NCI-H2107 (cell line): Measurements from ENCODE around the gene VCAM1.
"Not testable (repeated sequence)": the region's sequence is repeated elsewhere in the genome, so short reads cannot be mapped to it uniquely, and the experiment has no call there.

ENCODE experiments used
- DNase-seq: peaks from one replicate; lab custom pipeline; 2025; lab: John Stamatoyannopoulos, UW

VCAM1 gene

DNA sequence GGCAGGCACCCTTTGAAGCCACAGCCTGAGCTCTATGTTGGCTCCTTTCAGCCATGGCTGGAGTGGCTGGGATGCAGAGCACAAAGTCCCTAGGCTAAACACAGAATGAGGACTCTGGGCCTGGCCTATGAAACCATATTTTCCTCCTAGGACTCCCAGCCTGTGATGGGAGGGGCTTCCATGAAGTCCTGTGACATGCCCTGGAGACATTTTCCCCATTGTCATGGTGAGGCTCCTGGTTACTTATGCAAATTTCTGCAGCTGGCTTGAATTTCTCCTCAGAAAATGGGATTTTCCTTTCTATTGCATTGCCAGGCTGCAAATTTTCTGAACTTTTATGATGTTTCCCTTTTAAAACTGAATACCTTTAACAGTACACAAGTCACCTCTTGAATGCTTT is 61.3 kb downstream of the VCAM1 start:
- DNase-seq, result no peak

DNA sequence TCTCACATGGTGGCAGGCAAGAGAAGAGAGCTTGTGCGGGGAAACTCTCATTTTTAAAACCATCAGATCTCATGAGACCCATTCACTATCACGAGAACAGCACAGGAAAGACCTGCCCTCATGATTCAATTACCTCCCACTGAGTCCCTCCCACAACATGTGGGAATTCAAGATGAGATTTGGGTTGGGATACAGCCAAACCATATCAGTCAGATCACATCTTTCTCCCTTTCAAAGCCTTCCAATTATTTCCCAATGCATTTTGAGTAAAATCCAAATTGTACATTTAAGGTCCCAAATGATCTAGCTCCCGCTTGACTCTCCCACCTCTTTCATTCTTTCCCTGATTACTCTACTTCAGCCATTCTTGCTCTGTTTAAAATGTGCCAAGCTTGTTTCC is 62.2 kb downstream of the VCAM1 start:
- DNase-seq, result not testable (repeated sequence)

DNA sequence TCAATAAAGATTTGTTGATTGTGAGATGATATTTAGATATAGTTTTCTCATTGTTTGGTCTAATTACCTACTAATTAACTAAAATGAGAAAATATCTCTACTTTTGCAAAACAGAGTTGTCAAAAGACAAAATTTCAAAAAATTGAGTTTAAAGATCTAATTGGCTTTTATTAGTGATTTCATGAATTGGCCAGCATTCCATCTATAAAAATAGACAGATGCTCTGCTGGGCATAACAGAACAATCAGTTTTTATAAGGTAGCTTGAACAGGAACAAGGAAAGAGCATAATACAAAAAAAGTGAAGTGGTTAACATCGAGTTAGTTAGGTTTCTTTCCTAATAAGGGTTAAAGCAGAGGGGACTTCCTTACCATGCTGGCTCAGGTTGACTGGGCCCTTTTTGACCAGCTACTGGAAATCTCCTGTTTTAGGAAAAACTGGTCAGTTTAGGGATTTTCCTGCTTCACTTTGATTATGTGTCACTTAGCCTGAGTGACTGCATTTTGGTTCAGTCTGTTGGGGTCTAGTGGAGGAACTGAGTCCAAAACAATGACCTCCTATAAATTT is 63.0 kb downstream of the VCAM1 start:
- no peak for DNase-seq

DNA sequence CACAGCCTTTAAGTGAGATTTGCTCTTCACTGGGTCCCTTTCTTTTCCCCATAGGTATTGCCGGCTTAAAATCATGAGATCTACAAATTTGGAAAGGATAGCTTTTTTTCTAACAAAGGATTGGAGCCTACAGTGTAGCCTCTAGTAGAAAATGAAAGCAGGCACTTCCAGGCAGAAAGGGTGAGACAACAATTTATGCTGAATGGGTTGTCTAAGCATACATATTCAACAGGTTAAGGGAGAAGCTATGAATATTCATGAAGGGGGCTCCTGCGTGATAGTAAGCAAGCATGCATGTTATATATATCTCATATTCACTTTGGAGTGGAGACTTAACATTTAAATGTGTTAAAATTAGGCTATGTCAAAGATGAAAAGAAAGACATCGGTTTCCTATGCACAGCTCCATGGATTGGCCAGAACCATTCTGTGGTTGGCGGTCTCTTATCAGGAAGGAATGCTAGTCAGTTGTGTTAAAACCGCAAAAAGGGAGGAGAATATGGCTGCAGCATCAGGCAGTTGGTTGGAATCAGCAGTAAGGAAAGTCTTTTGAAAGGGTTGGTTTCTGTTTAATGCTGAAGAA is 66.0 kb downstream of the VCAM1 start:
- DNase-seq, result peak; percentile 48

- DNase-seq, result no peak
These were observed 67.3 kb downstream of the VCAM1 start for GRCh38 chr1:100786870-100787269.
